ENCODE data around the gene SLC1A4.
"Not testable (repeated sequence)": the region's sequence is repeated elsewhere in the genome, so short reads cannot be mapped to it uniquely, and the experiment has no call there.

SLC1A4 gene

GRCh38 chr2:64966839-64967238, 22.4 kb upstream of the SLC1A4 start:
- no peak for DNase-seq

GRCh38 chr2:64967601-64968000, 21.6 kb upstream of the SLC1A4 start:
- no peak for DNase-seq

- DNase-seq: not testable (repeated sequence)
Observed at GRCh38 chr2:64969086-64969485, 20.1 kb upstream of the SLC1A4 start.

- no peak for DNase-seq
Observed at GRCh38 chr2:64970495-64970894, 18.7 kb upstream of the SLC1A4 start.

- DNase-seq: no peak
Observed at GRCh38 chr2:64972426-64972825, 16.8 kb upstream of the SLC1A4 start.

- no peak for DNase-seq
Observed at GRCh38 chr2:64972876-64973275, 16.3 kb upstream of the SLC1A4 start.

- no peak for DNase-seq
Observed at GRCh38 chr2:64975232-64975821, 13.9 kb upstream of the SLC1A4 start.

GRCh38 chr2:64976276-64976675, 12.9 kb upstream of the SLC1A4 start:
- DNase-seq: no peak

GRCh38 chr2:64978514-64979268, 10.5 kb upstream of the SLC1A4 start:
- no peak for DNase-seq

- DNase-seq: no peak
Observed at GRCh38 chr2:64979744-64980143, 9.5 kb upstream of the SLC1A4 start.

GRCh38 chr2:64980183-64980582, 9.0 kb upstream of the SLC1A4 start:
- no peak for DNase-seq

- DNase-seq: no peak
Observed at GRCh38 chr2:64982311-64982857, 6.8 kb upstream of the SLC1A4 start.

- DNase-seq: no peak
Observed at GRCh38 chr2:64982932-64983331, 6.3 kb upstream of the SLC1A4 start.

GRCh38 chr2:64985447-64985846, 3.8 kb upstream of the SLC1A4 start:
- DNase-seq: no peak

- no peak for DNase-seq
Observed at GRCh38 chr2:64987001-64987955, 1.9 kb upstream of the SLC1A4 start.

- no peak for DNase-seq
Observed at GRCh38 chr2:64987956-64988419, 1.2 kb upstream of the SLC1A4 start.

GRCh38 chr2:64988420-64989125, 626 bp upstream of the SLC1A4 start:
- DNase-seq: peak; percentile 78

- no peak for DNase-seq
Observed at GRCh38 chr2:64989982-64990614, 899 bp downstream of the SLC1A4 start.

GRCh38 chr2:64990876-64991275, 1.7 kb downstream of the SLC1A4 start:
- DNase-seq: no peak

- DNase-seq: no peak
Observed at GRCh38 chr2:64992218-64992617, 3.0 kb downstream of the SLC1A4 start.

GRCh38 chr2:64992990-64993389, 3.8 kb downstream of the SLC1A4 start:
- DNase-seq: no peak

GRCh38 chr2:64995041-64995440, 5.8 kb downstream of the SLC1A4 start:
- no peak for DNase-seq

Data from NCI-H1694 treated with DMSO at 0.1 percent for 48 hours (cell line).